GM06990 (cell line): ENCODE measurements around the gene MORN5.

Experiments
- DNase-seq: peaks from one replicate; pipeline ENCODE4 v3.0.0-alpha.2; 2011; ENCODE audit not compliant: insufficient read length; ENCODE audit errors: extremely low read depth
- H3K27me3 ChIP-seq: replicated peaks from 2 replicates; pipeline ENCODE4 v1.6.0; 2011; ENCODE audit warnings: low read length; ENCODE audit not compliant: control insufficient read depth, insufficient read depth
- H3K36me3 ChIP-seq: 2 replicates; pipeline ENCODE4 v1.5.1; 2011; ENCODE audit warnings: low read length; ENCODE audit not compliant: control insufficient read depth, insufficient read depth
- H3K4me3 ChIP-seq: replicated peaks from 2 replicates; pipeline ENCODE4 v1.5.1; 2011; ENCODE audit warnings: low read depth, mild to moderate bottlenecking, control low read depth, low read length
- CTCF ChIP-seq: IDR thresholded peaks from 2 replicates; pipeline ENCODE4 v1.5.1; 2011; ENCODE audit warnings: low read length, control low read depth, mild to moderate bottlenecking, inconsistent platforms; ENCODE audit not compliant: insufficient read depth, poor library complexity, severe bottlenecking

Gene MORN5

GRCh38 chr9:122159026-122159924 is at the start of gene MORN5, which contains the start of gene NDUFA8:
MORN5 (plus strand) TSS chr9:122159908; CDS start chr9:122159973, 65 bp downstream.
NDUFA8 (minus strand) TSS chr9:122159779; CDS start chr9:122159677, 102 bp downstream.
- DNase-seq, result peak; percentile 94
- Histone ChIP-seq H3K27me3 (no peaks in the 10 kb centered on the region), H3K4me3 (peak within 1 kb of the TSS; percentile 94), H3K36me3 (no peaks in the 10 kb centered on the region; the same call in 1 of the 2 replicates)
- no peak for TF ChIP-seq CTCF

- DNase-seq, result no peak
- Histone ChIP-seq H3K27me3 (no peaks in the 10 kb centered on the region), H3K36me3 (no peaks in the 10 kb centered on the region), H3K4me3 (no peak overlapping the region)
- no peak for TF ChIP-seq CTCF
These were observed 49.4 kb upstream of the MORN5 start for GRCh38 chr9:122110100-122110833.

GRCh38 chr9:122111413-122112085 is 48.2 kb upstream of the MORN5 start:
- Histone ChIP-seq H3K4me3 (no peak overlapping the region), H3K36me3 (no peaks in the 10 kb centered on the region), H3K27me3 (no peaks in the 10 kb centered on the region)
- TF ChIP-seq CTCF, result no peak
- no peak for DNase-seq

- no peak overlapping the region for H3K4me3 ChIP-seq
- no peaks in the 10 kb centered on the region for H3K36me3 ChIP-seq
- no peak for DNase-seq
- no peak for TF ChIP-seq CTCF
- no peaks in the 10 kb centered on the region for H3K27me3 ChIP-seq
These were observed 47.5 kb upstream of the MORN5 start for GRCh38 chr9:122112238-122112637.

- H3K27me3 ChIP-seq, result no peaks in the 10 kb centered on the region
- no peaks in the 10 kb centered on the region for H3K36me3 ChIP-seq
- TF ChIP-seq CTCF, result no peak
- H3K4me3 ChIP-seq, result no peak overlapping the region
- no peak for DNase-seq
These were observed 46.1 kb upstream of the MORN5 start for GRCh38 chr9:122113574-122113973.
